Measurements from ENCODE around the gene IQSEC2.
A peak's percentile ranks its signal among the peaks of the same experiment; 100 is the strongest.

IQSEC2 gene

DNA sequence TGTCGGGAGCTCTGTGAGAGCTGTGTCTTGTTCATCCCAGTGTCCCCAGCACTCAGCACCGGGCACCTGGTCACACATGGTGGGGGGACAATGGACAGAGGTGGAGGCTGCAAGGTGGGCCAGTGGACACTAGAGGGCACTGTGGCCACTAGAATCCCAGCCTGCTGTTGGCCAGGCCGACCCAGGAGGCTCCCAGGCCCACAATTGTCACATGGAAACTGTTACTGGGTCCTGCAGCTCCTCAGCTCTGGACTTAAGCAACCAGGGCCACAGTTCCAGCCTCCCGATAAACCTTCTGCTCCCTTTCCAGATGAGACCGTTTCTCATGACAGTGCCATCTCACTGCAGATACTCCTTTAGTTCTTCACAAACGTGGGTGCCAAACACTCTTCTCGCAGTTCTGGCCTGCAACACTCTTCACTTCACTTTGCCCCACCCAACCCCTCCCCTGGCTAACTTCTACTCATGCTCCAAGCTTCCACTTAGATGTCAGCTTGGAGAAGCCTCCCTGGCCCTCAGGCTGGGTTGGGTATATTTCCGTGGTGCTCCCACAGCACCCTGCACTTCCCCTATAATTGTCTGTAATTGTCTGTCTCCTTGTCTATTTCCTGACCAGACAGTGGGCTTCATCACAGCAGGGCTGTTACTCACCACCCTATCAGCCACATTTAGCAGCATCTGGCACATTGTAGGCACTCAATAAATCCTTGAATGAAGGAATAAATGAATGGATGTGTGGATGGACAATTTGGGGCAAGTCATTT, 3.5 kb upstream of the IQSEC2 start:
- Histone ChIP-seq H4K12ac (ENCODE audit: low read depth, low read length) (no peak overlapping the region), H3K4me1 (ENCODE audit: control insufficient read depth in 1 of 2, insufficient read depth in 2 of 2, low read length in 2 of 2) (peaks cover 5 to 13% of the 10 kb centered on the region in 2 experiments), H3K14ac (ENCODE audit: low read length) (no peak overlapping the region), H2BK120ac (ENCODE audit: insufficient read depth, low read length, poor library complexity) (no peak overlapping the region), H3K79me2 (ENCODE audit: control insufficient read depth, insufficient read depth, low read length, poor library complexity) (no peaks in the 10 kb centered on the region), H2AFZ (ENCODE audit: insufficient read depth, low read length, poor library complexity) (no peak overlapping the region), H3K4ac (ENCODE audit: low read depth, low read length) (no peak overlapping the region), H3K4me3 (ENCODE audit: low read depth, low read length) (no peak overlapping the region), H3K36me3 (ENCODE audit: control insufficient read depth in 1 of 2, insufficient read depth in 2 of 2, low read length in 2 of 2) (no peaks in the 10 kb centered on the region), H2AK5ac (ENCODE audit: low read length) (no peak overlapping the region), H3K9ac (ENCODE audit: low read length) (no peak overlapping the region), H3K27ac (ENCODE audit: low read depth, low read length) (no peak overlapping the region), H4K91ac (ENCODE audit: low read depth, low read length) (no peak overlapping the region), H3K23ac (ENCODE audit: low read length) (no peak overlapping the region), H2BK5ac (ENCODE audit: low read depth, low read length, poor library complexity) (no peak overlapping the region), H3K9me3 (ENCODE audit: insufficient read depth, low read depth, low read length) (no peaks in the 10 kb centered on the region), H2BK12ac (ENCODE audit: low read length) (no peak overlapping the region), H3K4me2 (ENCODE audit: low read length) (no peak overlapping the region), H3K79me1 (ENCODE audit: low read length) (peaks cover 3% of the 10 kb centered on the region), H3K18ac (ENCODE audit: low read length) (no peak overlapping the region), H4K8ac (ENCODE audit: low read depth, low read length) (no peak overlapping the region), H3K27me3 (ENCODE audit: insufficient read depth, low read length) (no peaks in the 10 kb centered on the region)
- DNase-seq, result peak; percentile 8 to 70
- no CpG with 5 or more reads among the region's 8 CpGs for WGBS (ENCODE audit: extremely low coverage, insufficient coverage, insufficient read length)

- no peak overlapping the region for H2BK120ac ChIP-seq (ENCODE audit: insufficient read depth, low read length, poor library complexity)
- no peaks in the 10 kb centered on the region for H3K36me3 ChIP-seq (ENCODE audit: control insufficient read depth in 1 of 2, insufficient read depth in 2 of 2, low read length in 2 of 2)
- no peak overlapping the region for H3K14ac ChIP-seq (ENCODE audit: low read length)
- no peak for DNase-seq
- no peak overlapping the region for H3K4me3 ChIP-seq (ENCODE audit: low read depth, low read length)
- no peak overlapping the region for H3K9ac ChIP-seq (ENCODE audit: low read length)
- H3K9me3 ChIP-seq (ENCODE audit: insufficient read depth, low read depth, low read length), result no peaks in the 10 kb centered on the region
- H3K18ac ChIP-seq (ENCODE audit: low read length), result no peak overlapping the region
- no peaks in the 10 kb centered on the region for H3K27me3 ChIP-seq (ENCODE audit: insufficient read depth, low read length)
- H2BK5ac ChIP-seq (ENCODE audit: low read depth, low read length, poor library complexity), result no peak overlapping the region
- no peak overlapping the region for H3K27ac ChIP-seq (ENCODE audit: low read depth, low read length)
- H3K4me2 ChIP-seq (ENCODE audit: low read length), result no peak overlapping the region
- no CpG with 5 or more reads among the region's 3 CpGs for WGBS (ENCODE audit: extremely low coverage, insufficient coverage, insufficient read length)
- no peak overlapping the region for H2BK12ac ChIP-seq (ENCODE audit: low read length)
- no peak overlapping the region for H2AK5ac ChIP-seq (ENCODE audit: low read length)
- no peak overlapping the region for H3K4ac ChIP-seq (ENCODE audit: low read depth, low read length)
- H4K91ac ChIP-seq (ENCODE audit: low read depth, low read length), result no peak overlapping the region
- no peaks in the 10 kb centered on the region for H3K79me2 ChIP-seq (ENCODE audit: control insufficient read depth, insufficient read depth, low read length, poor library complexity)
- no peak overlapping the region for H4K12ac ChIP-seq (ENCODE audit: low read depth, low read length)
- no peak overlapping the region for H3K23ac ChIP-seq (ENCODE audit: low read length)
- no peak overlapping the region for H2AFZ ChIP-seq (ENCODE audit: insufficient read depth, low read length, poor library complexity)
- no peak overlapping the region for H4K8ac ChIP-seq (ENCODE audit: low read depth, low read length)
- H3K4me1 ChIP-seq (ENCODE audit: control insufficient read depth in 1 of 2, insufficient read depth in 2 of 2, low read length in 2 of 2), result peaks cover 5 to 13% of the 10 kb centered on the region in 2 experiments
- peaks cover 3% of the 10 kb centered on the region for H3K79me1 ChIP-seq (ENCODE audit: low read length)
These were observed 2.2 kb upstream of the IQSEC2 start for GRCh38 chrX:53283567-53283966.

- no peaks in the 10 kb centered on the region for H3K9me3 ChIP-seq (ENCODE audit: insufficient read depth, low read depth, low read length)
- DNase-seq, result no peak
- no peak overlapping the region for H3K4me2 ChIP-seq (ENCODE audit: low read length)
- H3K4me1 ChIP-seq (ENCODE audit: control insufficient read depth in 1 of 2, insufficient read depth in 2 of 2, low read length in 2 of 2), result peaks cover 5 to 13% of the 10 kb centered on the region in 2 experiments
- H3K27ac ChIP-seq (ENCODE audit: low read depth, low read length), result no peak overlapping the region
- no peak overlapping the region for H2BK120ac ChIP-seq (ENCODE audit: insufficient read depth, low read length, poor library complexity)
- no peak overlapping the region for H2AK5ac ChIP-seq (ENCODE audit: low read length)
- no peak overlapping the region for H2AFZ ChIP-seq (ENCODE audit: insufficient read depth, low read length, poor library complexity)
- H2BK12ac ChIP-seq (ENCODE audit: low read length), result no peak overlapping the region
- H3K79me2 ChIP-seq (ENCODE audit: control insufficient read depth, insufficient read depth, low read length, poor library complexity), result no peaks in the 10 kb centered on the region
- no peak overlapping the region for H4K12ac ChIP-seq (ENCODE audit: low read depth, low read length)
- H3K14ac ChIP-seq (ENCODE audit: low read length), result no peak overlapping the region
- no CpG with 5 or more reads among the region's 3 CpGs for WGBS (ENCODE audit: extremely low coverage, insufficient coverage, insufficient read length)
- no peaks in the 10 kb centered on the region for H3K36me3 ChIP-seq (ENCODE audit: control insufficient read depth in 1 of 2, insufficient read depth in 2 of 2, low read length in 2 of 2)
- no peaks in the 10 kb centered on the region for H3K27me3 ChIP-seq (ENCODE audit: insufficient read depth, low read length)
- H3K23ac ChIP-seq (ENCODE audit: low read length), result no peak overlapping the region
- no peak overlapping the region for H3K4ac ChIP-seq (ENCODE audit: low read depth, low read length)
- H3K18ac ChIP-seq (ENCODE audit: low read length), result no peak overlapping the region
- H2BK5ac ChIP-seq (ENCODE audit: low read depth, low read length, poor library complexity), result no peak overlapping the region
- H3K79me1 ChIP-seq (ENCODE audit: low read length), result peaks cover 3% of the 10 kb centered on the region
- no peak overlapping the region for H4K8ac ChIP-seq (ENCODE audit: low read depth, low read length)
- H3K4me3 ChIP-seq (ENCODE audit: low read depth, low read length), result no peak overlapping the region
- H3K9ac ChIP-seq (ENCODE audit: low read length), result no peak overlapping the region
- no peak overlapping the region for H4K91ac ChIP-seq (ENCODE audit: low read depth, low read length)
These were observed 1.7 kb upstream of the IQSEC2 start for GRCh38 chrX:53283099-53283498.

DNA sequence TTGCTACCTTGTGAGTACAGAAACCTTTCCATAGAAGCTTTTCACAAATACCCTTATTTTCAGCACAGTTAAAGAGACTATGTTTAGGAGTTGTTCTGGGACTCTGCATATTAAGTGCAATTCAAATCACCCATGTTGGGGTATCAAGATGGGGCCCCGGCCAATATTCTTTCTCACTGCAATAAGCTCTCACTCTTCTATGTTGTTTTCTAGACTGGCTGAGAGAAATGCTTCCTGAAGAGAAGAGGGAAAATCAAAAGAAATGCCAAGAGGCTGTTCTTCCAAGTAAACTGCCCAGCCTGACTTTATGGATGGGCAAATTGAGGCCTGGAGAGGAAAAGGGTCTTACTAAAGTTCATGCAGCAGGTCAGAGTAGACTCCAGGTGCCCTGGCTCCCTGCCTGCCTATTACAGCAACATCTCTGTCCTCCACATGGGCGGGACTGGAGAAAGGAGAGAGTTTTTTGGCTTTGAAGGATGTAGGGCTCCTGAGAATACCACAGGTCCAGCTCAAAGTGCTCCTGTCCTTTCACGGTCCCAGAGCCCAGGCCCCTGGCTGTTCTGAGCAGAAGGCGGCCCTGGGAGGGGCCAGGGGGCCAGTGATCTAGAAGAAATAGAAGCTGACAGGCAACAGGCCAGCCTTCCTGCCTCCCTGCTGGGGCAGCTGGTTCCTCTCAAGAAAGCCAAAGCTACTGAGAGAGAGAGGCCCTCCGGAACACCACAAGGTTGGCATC, 745 bp upstream of the IQSEC2 start:
- Histone ChIP-seq H3K27me3 (ENCODE audit: insufficient read depth, low read length) (no peaks in the 10 kb centered on the region), H3K79me1 (ENCODE audit: low read length) (peaks cover 3% of the 10 kb centered on the region)
- WGBS (ENCODE audit: extremely low coverage, insufficient coverage, insufficient read length), result no CpG with 5 or more reads among the region's 5 CpGs

More for the DNA sequence above, 745 bp upstream of the IQSEC2 start:
- DNase-seq, result no peak
- no peak overlapping the region for H2BK120ac ChIP-seq (ENCODE audit: insufficient read depth, low read length, poor library complexity)
- H3K4me1 ChIP-seq (ENCODE audit: control insufficient read depth in 1 of 2, insufficient read depth in 2 of 2, low read length in 2 of 2), result peaks cover 5 to 10% of the 10 kb centered on the region in 2 experiments
- no peak overlapping the region for H2AFZ ChIP-seq (ENCODE audit: insufficient read depth, low read length, poor library complexity)
- H3K23ac ChIP-seq (ENCODE audit: low read length), result no peak overlapping the region
- no peak overlapping the region for H2BK5ac ChIP-seq (ENCODE audit: low read depth, low read length, poor library complexity)
- no peak overlapping the region for H4K12ac ChIP-seq (ENCODE audit: low read depth, low read length)
- H4K8ac ChIP-seq (ENCODE audit: low read depth, low read length), result no peak overlapping the region
- H2AK5ac ChIP-seq (ENCODE audit: low read length), result no peak overlapping the region
- H2BK12ac ChIP-seq (ENCODE audit: low read length), result no peak overlapping the region
- no peaks in the 10 kb centered on the region for H3K9me3 ChIP-seq (ENCODE audit: insufficient read depth, low read depth, low read length)
- no peak overlapping the region for H3K9ac ChIP-seq (ENCODE audit: low read length)
- no peak overlapping the region for H3K14ac ChIP-seq (ENCODE audit: low read length)
- no peak overlapping the region for H3K27ac ChIP-seq (ENCODE audit: low read depth, low read length)
- no peak overlapping the region for H3K4ac ChIP-seq (ENCODE audit: low read depth, low read length)
- no peak overlapping the region for H3K18ac ChIP-seq (ENCODE audit: low read length)
- H3K36me3 ChIP-seq (ENCODE audit: control insufficient read depth in 1 of 2, insufficient read depth in 2 of 2, low read length in 2 of 2), result no peaks in the 10 kb centered on the region
- H3K79me2 ChIP-seq (ENCODE audit: control insufficient read depth, insufficient read depth, low read length, poor library complexity), result no peaks in the 10 kb centered on the region
- no peak overlapping the region for H3K4me2 ChIP-seq (ENCODE audit: low read length)
- no peak overlapping the region for H4K91ac ChIP-seq (ENCODE audit: low read depth, low read length)
- no peak overlapping the region for H3K4me3 ChIP-seq (ENCODE audit: low read depth, low read length)

Data from trophoblast cell (in vitro differentiated cells and primary cell).